K562 (cell line): ENCODE data around the gene UQCC5. TPM values are rescaled to one million over a fixed set of nuclear protein-coding genes. Genes with fewer than 3 reads are reported as not detected.

Experiments used
- ASH1L ChIP-seq: fragments of 450-650 bp; IDR thresholded peaks from 2 replicates; pipeline ENCODE4 v1.6.1; 2018; ENCODE audit warnings: borderline replicate concordance, mild to moderate bottlenecking, low read depth; ENCODE audit not compliant: partially characterized antibody
- ATF7 ChIP-seq: fragments of 450-650 bp; IDR thresholded peaks from 2 replicates; pipeline ENCODE4 v1.7.1; 2014; ENCODE audit warnings: mild to moderate bottlenecking, moderate library complexity
- BRD4 ChIP-seq: fragments of 200-600 bp; sonication (generic); IDR thresholded peaks from 2 replicates; pipeline ENCODE4 v1.6.1; 2017; ENCODE audit warnings: inconsistent platforms
- CBX8 ChIP-seq: fragments of 200-600 bp; sonication (generic); IDR thresholded peaks from 2 replicates; pipeline ENCODE4 v1.6.1; 2012; ENCODE audit warnings: borderline replicate concordance, mixed run types, low read depth, mild to moderate bottlenecking, moderate library complexity, mixed read lengths, low read length, control low read depth, inconsistent platforms; ENCODE audit not compliant: poor library complexity, severe bottlenecking; ENCODE audit errors: extremely low read depth
- ETV5 ChIP-seq: sonication (generic); formaldehyde crosslinking; IDR thresholded peaks from 2 replicates; pipeline ENCODE4 v1.4.0; 2020; ENCODE audit warnings: low read depth, mild to moderate bottlenecking, missing genetic modification reagents
- HLTF ChIP-seq: fragments of 450-650 bp; IDR thresholded peaks from 2 replicates; pipeline ENCODE4 v1.6.1; 2016
- IRF2 ChIP-seq: sonication (generic); formaldehyde crosslinking; IDR thresholded peaks from 2 replicates; pipeline ENCODE4 v1.8.1; 2022; ENCODE audit warnings: mild to moderate bottlenecking, missing genetic modification reagents
- JUNB ChIP-seq: fragments of 450-650 bp; formaldehyde crosslinking; conservative IDR thresholded peaks from 2 replicates; pipeline ENCODE4 v1.4.0; 2020; ENCODE audit warnings: mild to moderate bottlenecking
- KAT7 ChIP-seq: sonication (generic); formaldehyde crosslinking; IDR thresholded peaks from 2 replicates; pipeline ENCODE4 v1.8.0; 2022; ENCODE audit warnings: missing genetic modification reagents, mild to moderate bottlenecking, borderline replicate concordance
- KDM5B ChIP-seq: fragments of 200-600 bp; sonication (generic); IDR thresholded peaks from 2 replicates; pipeline ENCODE4 v1.6.1; 2012; ENCODE audit warnings: low read depth, mild to moderate bottlenecking, moderate library complexity, low read length, control low read depth, inconsistent platforms; ENCODE audit not compliant: insufficient replicate concordance
- LEF1 ChIP-seq: fragments of 450-650 bp; IDR thresholded peaks from 2 replicates; pipeline ENCODE4 v1.6.1; 2016; ENCODE audit warnings: mild to moderate bottlenecking
- MCM7 ChIP-seq, 2 experiments: fragments of 450-650 bp; IDR thresholded peaks; 2 replicates each; pipeline ENCODE4 v1.6.1; 2016 to 2018
- MXD1 ChIP-seq: fragments of 250-450 bp; sonication (Bioruptor Pico); IDR thresholded peaks from 2 replicates; pipeline ENCODE4 v1.8.0; 2021; ENCODE audit warnings: borderline replicate concordance, mild to moderate bottlenecking, moderate library complexity; ENCODE audit not compliant: poor library complexity, severe bottlenecking
- MYC ChIP-seq, 2 experiments: fragments of 250-450 bp in 1 of 2; sonication (Bioruptor Pico) in 1 of 2; IDR thresholded peaks; 2 replicates each; pipeline versions ENCODE4 v1.5.1 to v1.6.1; 2012 to 2021; ENCODE audit warnings: low read depth in 2 of 2, borderline replicate concordance in 1 of 2, improper control_type of control experiment in 1 of 2, low read length in 1 of 2, mild to moderate bottlenecking in 1 of 2, moderate library complexity in 1 of 2
- NUFIP1 ChIP-seq: fragments of 450-650 bp; IDR thresholded peaks from 2 replicates; pipeline ENCODE4 v1.6.1; 2018; ENCODE audit not compliant: partially characterized antibody
- POLR2A ChIP-seq: fragments of 450-650 bp; conservative IDR thresholded peaks from 2 replicates; pipeline ENCODE4 v1.6.1; 2016
- POLR2G ChIP-seq: fragments of 200-400 bp; formaldehyde crosslinking; IDR thresholded peaks from 2 replicates; pipeline ENCODE4 v1.6.1; 2017; ENCODE audit warnings: low read depth, mild to moderate bottlenecking, antibody characterized with exemption, low read length, moderate library complexity
- SIX5 ChIP-seq, 2 experiments: IDR thresholded peaks; 2 replicates each; pipeline ENCODE4 v1.6.1; 2011; ENCODE audit warnings: low read length in 2 of 2, borderline replicate concordance in 1 of 2, low read depth in 1 of 2, mild to moderate bottlenecking in 1 of 2, moderate library complexity in 1 of 2; ENCODE audit not compliant: insufficient read depth in 1 of 2
- SMAD4 ChIP-seq: fragments of 250-450 bp; sonication (Bioruptor Pico); conservative IDR thresholded peaks from 2 replicates; pipeline ENCODE4 v1.8.0; 2021; ENCODE audit warnings: inconsistent platforms, mild to moderate bottlenecking, moderate library complexity
- SREBF2 ChIP-seq: sonication (generic); formaldehyde crosslinking; IDR thresholded peaks from 2 replicates; pipeline ENCODE4 v1.4.0; 2020; ENCODE audit warnings: mild to moderate bottlenecking, missing genetic modification reagents
- TFAM ChIP-seq: fragments of 250-450 bp; sonication (Bioruptor Pico); conservative IDR thresholded peaks from 2 replicates; pipeline ENCODE4 v1.5.0; 2021; ENCODE audit warnings: mild to moderate bottlenecking, moderate library complexity
- ZBED1 ChIP-seq: IDR thresholded peaks from 2 replicates; pipeline ENCODE4 v1.6.1; 2014
- ZKSCAN8 ChIP-seq: fragments of 200-800 bp; sonication (Bioruptor generic); IDR thresholded peaks from 2 replicates; pipeline ENCODE4 v1.6.1; 2016; ENCODE audit warnings: missing genetic modification characterization, missing compliant biosample characterization
- ZNF184 ChIP-seq: sonication (generic); formaldehyde crosslinking; IDR thresholded peaks from 2 replicates; pipeline ENCODE4 v1.5.0; 2020; ENCODE audit warnings: missing genetic modification reagents
- ZNF197 ChIP-seq: fragments of 200-800 bp; sonication (Bioruptor generic); IDR thresholded peaks from 2 replicates; pipeline ENCODE4 v1.6.1; 2016; ENCODE audit warnings: low read depth, missing genetic modification characterization, missing compliant biosample characterization
- ZNF436 ChIP-seq: fragments of 250-450, 450-650 bp; sonication (Bioruptor Pico); formaldehyde crosslinking; IDR thresholded peaks from 2 replicates; pipeline ENCODE4 v1.7.0; 2020; ENCODE audit warnings: mild to moderate bottlenecking
- ZNF644 ChIP-seq: fragments of 200-800 bp; sonication (Bioruptor generic); IDR thresholded peaks from 2 replicates; pipeline ENCODE4 v1.6.1; 2016; ENCODE audit warnings: low read depth, missing genetic modification characterization, missing compliant biosample characterization
- ZNF75A ChIP-seq: fragments of 450-650 bp; formaldehyde crosslinking; IDR thresholded peaks from 2 replicates; pipeline ENCODE4 v1.4.0; 2020; ENCODE audit warnings: mild to moderate bottlenecking
- polyA plus RNA-seq, 8 experiments: library from polyadenylated mRNA; depleted of rRNA in 4 of 8; stranded (reverse) in 5 of 8; unstranded in 3 of 8; fragments of >200 nt; fragmentation: Nextera tagmentation in 2 of 8; fragmentation: Illumina TruSeq in 1 of 8; extraction: Ambion mirVana in 2 of 8; extraction: Trizol in 1 of 8; gene quantifications; 2 replicates each; pipeline versions ENCODE4 v1.2.1 to v1.2.3, GENCODE V29; 2011 to 2014; ENCODE audit warnings: inconsistent platforms in 1 of 8, missing spikeins in 1 of 8
- total RNA-seq, 7 experiments: library from RNA; depleted of rRNA in 6 of 7; stranded (reverse); fragments of >200 nt in 6 of 7; fragmentation: Illumina TruSeq in 2 of 7; extraction: Trizol in 2 of 7; gene quantifications; 2 replicates each; pipeline versions ENCODE4 v1.2.1 to v1.2.3, GENCODE V29; 2011 to 2021; ENCODE audit warnings: low replicate concordance in 1 of 7
- TF ChIP-seq, protein P1 (sequence below): fragments of 450-650 bp; IDR thresholded peaks from 2 replicates; pipeline ENCODE4 v1.6.1; 2018; ENCODE audit not compliant: partially characterized antibody

UQCC5 gene
- total and polyA plus RNA-seq, 9 of the 15 experiments (the other 6 are each of a cell fraction or from before 2014, with no cell fraction given), result 10.2 to 55.4 (median 33.8) TPM

- no peak for TF ChIP-seq IRF2 (CRISPR knock-in tag)
- TF ChIP-seq KDM5B, result peak; percentile 55
- TF ChIP-seq SMAD4 (CRISPR knock-in tag), result peak; percentile 83
- no peak for TF ChIP-seq MYC (IDR thresholded peaks at IDR 0.05; ENCODE audit: low read depth, low read length)
- TF ChIP-seq MYC (CRISPR knock-in tag; IDR thresholded peaks at IDR 0.05; ENCODE audit: borderline replicate concordance, low read depth), result no peak
- TF ChIP-seq ETV5, result peak; percentile 33; the same call in 1 of the 2 replicates
- peak; percentile 69 for TF ChIP-seq ATF7
- no peak for TF ChIP-seq NUFIP1
- no peak for TF ChIP-seq MXD1 (CRISPR knock-in tag)
- TF ChIP-seq CBX8, result no peak
- TF ChIP-seq, protein P1, sequence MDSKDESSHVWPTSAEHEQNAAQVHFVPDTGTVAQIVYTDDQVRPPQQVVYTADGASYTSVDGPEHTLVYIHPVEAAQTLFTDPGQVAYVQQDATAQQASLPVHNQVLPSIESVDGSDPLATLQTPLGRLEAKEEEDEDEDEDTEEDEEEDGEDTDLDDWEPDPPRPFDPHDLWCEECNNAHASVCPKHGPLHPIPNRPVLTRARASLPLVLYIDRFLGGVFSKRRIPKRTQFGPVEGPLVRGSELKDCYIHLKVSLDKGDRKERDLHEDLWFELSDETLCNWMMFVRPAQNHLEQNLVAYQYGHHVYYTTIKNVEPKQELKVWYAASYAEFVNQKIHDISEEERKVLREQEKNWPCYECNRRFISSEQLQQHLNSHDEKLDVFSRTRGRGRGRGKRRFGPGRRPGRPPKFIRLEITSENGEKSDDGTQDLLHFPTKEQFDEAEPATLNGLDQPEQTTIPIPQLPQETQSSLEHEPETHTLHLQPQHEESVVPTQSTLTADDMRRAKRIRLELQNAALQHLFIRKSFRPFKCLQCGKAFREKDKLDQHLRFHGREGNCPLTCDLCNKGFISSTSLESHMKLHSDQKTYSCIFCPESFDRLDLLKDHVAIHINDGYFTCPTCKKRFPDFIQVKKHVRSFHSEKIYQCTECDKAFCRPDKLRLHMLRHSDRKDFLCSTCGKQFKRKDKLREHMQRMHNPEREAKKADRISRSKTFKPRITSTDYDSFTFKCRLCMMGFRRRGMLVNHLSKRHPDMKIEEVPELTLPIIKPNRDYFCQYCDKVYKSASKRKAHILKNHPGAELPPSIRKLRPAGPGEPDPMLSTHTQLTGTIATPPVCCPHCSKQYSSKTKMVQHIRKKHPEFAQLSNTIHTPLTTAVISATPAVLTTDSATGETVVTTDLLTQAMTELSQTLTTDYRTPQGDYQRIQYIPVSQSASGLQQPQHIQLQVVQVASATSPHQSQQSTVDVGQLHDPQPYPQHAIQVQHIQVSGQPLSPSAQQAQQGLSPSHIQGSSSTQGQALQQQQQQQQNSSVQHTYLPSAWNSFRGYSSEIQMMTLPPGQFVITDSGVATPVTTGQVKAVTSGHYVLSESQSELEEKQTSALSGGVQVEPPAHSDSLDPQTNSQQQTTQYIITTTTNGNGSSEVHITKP, result peak; percentile 94
- no peak for TF ChIP-seq SIX5 (IDR thresholded peaks at IDR 0.05; ENCODE audit: borderline replicate concordance in 1 of 2, insufficient read depth in 1 of 2, low read depth in 1 of 2, low read length in 2 of 2)
- peak; percentile 66 for TF ChIP-seq POLR2A
- TF ChIP-seq KAT7 (CRISPR knock-in tag), result no peak
- TF ChIP-seq ZBED1, result no peak
- TF ChIP-seq ZNF436 (CRISPR knock-in tag), result no peak
- no peak for TF ChIP-seq BRD4
- no peak for TF ChIP-seq SREBF2 (CRISPR knock-in tag)
- TF ChIP-seq ASH1L, result no peak
- TF ChIP-seq LEF1, result no peak
- no peak for TF ChIP-seq TFAM (CRISPR knock-in tag)
- TF ChIP-seq POLR2G, result no peak
- no peak for TF ChIP-seq ZKSCAN8 (CRISPR knock-in tag)
- TF ChIP-seq ZNF197 (CRISPR knock-in tag), result no peak
- TF ChIP-seq ZNF184 (CRISPR knock-in tag), result no peak
- TF ChIP-seq JUNB, result no peak
- no peak for TF ChIP-seq ZNF75A (CRISPR knock-in tag)
- no peak for TF ChIP-seq MCM7 (IDR thresholded peaks at IDR 0.05)
- TF ChIP-seq ZNF644, result no peak
- TF ChIP-seq HLTF, result no peak
Observed at GRCh38 chr3:52532517-52532837, 3.9 kb upstream of the UQCC5 start (continued).
